Activated T-helper 1 cell treated with anti-CD3 and anti-CD28 coated beads, Interleukin-2, amount 50 U/mL, for 16 hours (primary cell): ENCODE data around the gene KCNJ10.
A peak's percentile ranks its signal among the peaks of the same experiment; 100 is the strongest.

Source experiments
- DNase-seq, 2 donors: peaks; one replicate each; pipeline ENCODE4 v3.0.0-alpha.2; 2020; ENCODE audit warnings: low read depth in 1 of 2, low spot score in 1 of 2

KCNJ10 gene

GRCh38 chr1:160099716-160100375, 29.9 kb upstream of the KCNJ10 start:
- no peak for DNase-seq

- DNase-seq: peak; percentile 97 to 99
These were observed 29.0 kb upstream of the KCNJ10 start for GRCh38 chr1:160098852-160099561.

GRCh38 chr1:160097911-160098851, 28.2 kb upstream of the KCNJ10 start, which contains the start of gene IGSF8:
IGSF8 (minus strand) TSS chr1:160098619; CDS start chr1:160098472, 147 bp downstream.
- peak; percentile 88 to 94 for DNase-seq

- DNase-seq: no peak
These were observed 27.4 kb upstream of the KCNJ10 start for GRCh38 chr1:160097151-160097910.

- no peak for DNase-seq
These were observed 26.5 kb upstream of the KCNJ10 start for GRCh38 chr1:160096274-160097116.

GRCh38 chr1:160095382-160096105, 25.6 kb upstream of the KCNJ10 start:
- no peak for DNase-seq

- no peak for DNase-seq
These were observed 24.8 kb upstream of the KCNJ10 start for GRCh38 chr1:160094806-160095205.

GRCh38 chr1:160094291-160094625, 24.3 kb upstream of the KCNJ10 start:
- DNase-seq: no peak

GRCh38 chr1:160093624-160094290, 23.8 kb upstream of the KCNJ10 start:
- no peak for DNase-seq

GRCh38 chr1:160093069-160093395, 23.1 kb upstream of the KCNJ10 start:
- no peak for DNase-seq

GRCh38 chr1:160092366-160093068, 22.6 kb upstream of the KCNJ10 start:
- no peak for DNase-seq

- DNase-seq: no peak
These were observed 21.8 kb upstream of the KCNJ10 start for GRCh38 chr1:160091666-160092223.

GRCh38 chr1:160090760-160091159, 20.8 kb upstream of the KCNJ10 start:
- DNase-seq: no peak

- no peak for DNase-seq
These were observed 19.9 kb upstream of the KCNJ10 start for GRCh38 chr1:160089883-160090282.

- no peak for DNase-seq
These were observed 17.2 kb upstream of the KCNJ10 start for GRCh38 chr1:160087118-160087662.

GRCh38 chr1:160086456-160086892, 16.5 kb upstream of the KCNJ10 start:
- no peak for DNase-seq

GRCh38 chr1:160085686-160086455, 15.9 kb upstream of the KCNJ10 start:
- DNase-seq: peak; percentile 58 to 63
